ENCODE data around the gene UCN3.
"Not testable (repeated sequence)": the region's sequence is repeated elsewhere in the genome, so short reads cannot be mapped to it uniquely, and the experiment has no call there.

- not testable (repeated sequence) for TF ChIP-seq POLR2A, CTCF (IDR thresholded peaks at IDR 0.05)
These were observed 15.6 kb downstream of the UCN3 start for GRCh38 chr10:5380395-5380794.
